Panc1 (cell line): ENCODE measurements around the gene C3orf22. TPM values are rescaled to one million over a fixed set of nuclear protein-coding genes. Genes with fewer than 3 reads are reported as not detected.

ENCODE experiments used
- ATAC-seq: fragments of 200-7000 bp; cut with Tn5 transposase; 2 replicates; pipeline ENCODE4 v1.9.1; 2020; ENCODE audit warnings: mild to moderate bottlenecking, moderate library complexity
- BruUV-seq: library from RNA; stranded (reverse); fragments of 400-500 nt; replicated peaks from 2 replicates; lab custom pipeline; 2021; lab: Mats Ljungman, UMichigan
- CTCF ChIA-PET: fragments of 300-600 bp; sonication (Branson Sonifier 250); formaldehyde crosslinking; loops from one replicate; lab custom pipeline; 2022; ENCODE audit warnings: antibody characterized with exemption; lab: Charles Lee
- POLR2A ChIA-PET: fragments of 300-600 bp; sonication (Branson Sonifier 250); formaldehyde crosslinking; loops from one replicate; lab custom pipeline; 2022; ENCODE audit warnings: antibody characterized with exemption; lab: Charles Lee
- DNase-seq: peaks from one replicate; pipeline ENCODE4 v3.0.0-alpha.2; 2010; ENCODE audit warnings: low read depth, low spot score
- H3K27ac ChIP-seq: 2 replicates; pipeline ENCODE4 v1.5.1; 2011; ENCODE audit warnings: mild to moderate bottlenecking, low read length, inconsistent platforms
- H3K27me3 ChIP-seq: fragments of 200-500 bp; sonication (Bioruptor generic); 2 replicates; pipeline ENCODE4 v1.6.0; 2014; ENCODE audit warnings: low read length, inconsistent platforms; ENCODE audit not compliant: control insufficient read depth, insufficient read depth
- H3K36me3 ChIP-seq: fragments of 200-500 bp; sonication (Bioruptor generic); 2 replicates; pipeline ENCODE4 v1.5.1; 2014; ENCODE audit warnings: inconsistent platforms, mild to moderate bottlenecking, low read length, moderate library complexity; ENCODE audit not compliant: control insufficient read depth, insufficient read depth
- H3K4me1 ChIP-seq: 2 replicates; pipeline ENCODE4 v1.5.1; 2011; ENCODE audit warnings: inconsistent platforms, mild to moderate bottlenecking, low read length, moderate library complexity; ENCODE audit not compliant: control insufficient read depth, insufficient read depth
- H3K4me3 ChIP-seq, 2 experiments: 2 replicates each; pipeline ENCODE4 v1.5.1; 2011 to 2012; ENCODE audit warnings: low read depth in 2 of 2, low read length in 2 of 2, mild to moderate bottlenecking in 2 of 2, inconsistent platforms in 1 of 2, moderate library complexity in 1 of 2
- H3K9me3 ChIP-seq: fragments of 200-500 bp; sonication (Bioruptor generic); 2 replicates; pipeline ENCODE4 v1.5.1; 2014; ENCODE audit warnings: low read depth, mild to moderate bottlenecking, inconsistent platforms, low read length, moderate library complexity; ENCODE audit not compliant: control insufficient read depth, insufficient read depth
- POLR2AphosphoS5 ChIP-seq: IDR thresholded peaks from 2 replicates; pipeline ENCODE4 v1.6.1; 2012; ENCODE audit warnings: mild to moderate bottlenecking, low read depth, low read length, moderate library complexity
- SIN3A ChIP-seq: IDR thresholded peaks from 2 replicates; pipeline ENCODE4 v1.6.1; 2012; ENCODE audit warnings: low read depth, mild to moderate bottlenecking, low read length, moderate library complexity, borderline replicate concordance; ENCODE audit not compliant: insufficient read depth
- TCF7L2 ChIP-seq: IDR thresholded peaks from 2 replicates; pipeline ENCODE4 v1.6.1; 2011; ENCODE audit warnings: mild to moderate bottlenecking, low read depth, low read length, inconsistent platforms
- in situ Hi-C: cut with HindIII; loops from 2 replicates; pipeline ENCODE4 v1.10.0; 2016; ENCODE audit warnings: low sequenced_read_pairs, low pct_unique_long_range_greater_than_20kb
- intact Hi-C: fragments of 100-400 bp; cut with micrococcal nuclease; formaldehyde crosslinking; loops from one replicate; pipeline ENCODE4 v1.10.0; 2022; ENCODE audit not compliant: unreplicated experiment
- total RNA-seq: library from RNA; stranded (reverse); gene quantifications from one replicate; pipeline ENCODE4 v1.2.1, GENCODE V29; 2021; ENCODE audit not compliant: unreplicated experiment
- TF ChIP-seq, protein P1 (sequence below): fragments of 450-650 bp; IDR thresholded peaks from 2 replicates; pipeline ENCODE4 v1.5.1; 2017; ENCODE audit warnings: mild to moderate bottlenecking
- TF ChIP-seq, protein P2 (sequence below), 2 experiments: IDR thresholded peaks; 2 replicates each; pipeline ENCODE4 v1.6.1; 2011 to 2012; ENCODE audit warnings: low read depth in 2 of 2, control low read depth in 1 of 2, low read length in 1 of 2, mild to moderate bottlenecking in 1 of 2, moderate library complexity in 1 of 2; ENCODE audit not compliant: insufficient read depth in 1 of 2

C3orf22 gene
- total RNA-seq, 1 experiment from 2014 or later: not detected

DNA sequence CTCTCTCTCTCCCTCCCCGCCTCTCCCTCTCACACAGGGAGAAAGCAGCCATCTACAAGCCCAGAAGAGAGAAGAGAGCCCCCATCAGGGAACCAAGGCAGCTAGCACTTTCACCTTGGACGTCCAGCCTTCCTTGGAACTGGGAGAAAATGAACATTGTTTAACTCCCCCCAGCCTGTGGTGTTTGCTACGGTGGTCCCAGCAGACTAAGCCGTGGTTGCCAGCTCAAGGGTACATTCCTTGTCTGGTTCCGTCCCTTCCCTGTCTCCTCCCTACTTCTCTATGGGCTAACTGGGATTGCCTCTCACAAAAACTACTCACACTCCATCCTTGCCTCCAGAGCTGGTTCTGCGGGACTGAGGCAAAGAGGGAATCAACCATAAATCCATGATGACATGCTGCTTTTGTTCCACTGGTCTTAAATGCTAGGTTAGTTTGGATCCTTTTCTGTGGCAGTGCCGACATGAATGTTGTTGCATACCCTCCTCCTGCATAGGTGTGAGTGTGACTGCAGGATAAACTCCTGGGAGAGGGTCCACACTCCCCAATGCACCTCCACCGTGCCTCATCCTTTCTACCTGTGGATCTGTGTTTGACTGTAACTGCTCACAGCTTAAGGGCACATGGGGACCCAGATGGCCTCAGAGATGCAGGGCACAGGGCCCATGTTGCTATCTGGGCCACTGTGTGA is 12.0 kb downstream of the C3orf22 start:
- no peak overlapping the region for H3K27ac ChIP-seq
- no peaks in the 10 kb centered on the region for H3K9me3 ChIP-seq
- H3K4me3 ChIP-seq: no peak overlapping the region
- intact Hi-C loops (no loop called here), in situ Hi-C loops (no loop called here)
- POLR2A ChIA-PET: no interaction called here
- no peaks in the 10 kb centered on the region for H3K36me3 ChIP-seq
- ATAC-seq (no peak), DNase-seq (no peak)
- H3K27me3 ChIP-seq: no peaks in the 10 kb centered on the region; the same call in 1 of the 2 replicates
- no peak for TF ChIP-seq SIN3A
- TF ChIP-seq TCF7L2: no peak
- TF ChIP-seq, protein P1, sequence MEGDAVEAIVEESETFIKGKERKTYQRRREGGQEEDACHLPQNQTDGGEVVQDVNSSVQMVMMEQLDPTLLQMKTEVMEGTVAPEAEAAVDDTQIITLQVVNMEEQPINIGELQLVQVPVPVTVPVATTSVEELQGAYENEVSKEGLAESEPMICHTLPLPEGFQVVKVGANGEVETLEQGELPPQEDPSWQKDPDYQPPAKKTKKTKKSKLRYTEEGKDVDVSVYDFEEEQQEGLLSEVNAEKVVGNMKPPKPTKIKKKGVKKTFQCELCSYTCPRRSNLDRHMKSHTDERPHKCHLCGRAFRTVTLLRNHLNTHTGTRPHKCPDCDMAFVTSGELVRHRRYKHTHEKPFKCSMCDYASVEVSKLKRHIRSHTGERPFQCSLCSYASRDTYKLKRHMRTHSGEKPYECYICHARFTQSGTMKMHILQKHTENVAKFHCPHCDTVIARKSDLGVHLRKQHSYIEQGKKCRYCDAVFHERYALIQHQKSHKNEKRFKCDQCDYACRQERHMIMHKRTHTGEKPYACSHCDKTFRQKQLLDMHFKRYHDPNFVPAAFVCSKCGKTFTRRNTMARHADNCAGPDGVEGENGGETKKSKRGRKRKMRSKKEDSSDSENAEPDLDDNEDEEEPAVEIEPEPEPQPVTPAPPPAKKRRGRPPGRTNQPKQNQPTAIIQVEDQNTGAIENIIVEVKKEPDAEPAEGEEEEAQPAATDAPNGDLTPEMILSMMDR: no peak
- no peak for TF ChIP-seq POLR2AphosphoS5
- TF ChIP-seq, protein P2, sequence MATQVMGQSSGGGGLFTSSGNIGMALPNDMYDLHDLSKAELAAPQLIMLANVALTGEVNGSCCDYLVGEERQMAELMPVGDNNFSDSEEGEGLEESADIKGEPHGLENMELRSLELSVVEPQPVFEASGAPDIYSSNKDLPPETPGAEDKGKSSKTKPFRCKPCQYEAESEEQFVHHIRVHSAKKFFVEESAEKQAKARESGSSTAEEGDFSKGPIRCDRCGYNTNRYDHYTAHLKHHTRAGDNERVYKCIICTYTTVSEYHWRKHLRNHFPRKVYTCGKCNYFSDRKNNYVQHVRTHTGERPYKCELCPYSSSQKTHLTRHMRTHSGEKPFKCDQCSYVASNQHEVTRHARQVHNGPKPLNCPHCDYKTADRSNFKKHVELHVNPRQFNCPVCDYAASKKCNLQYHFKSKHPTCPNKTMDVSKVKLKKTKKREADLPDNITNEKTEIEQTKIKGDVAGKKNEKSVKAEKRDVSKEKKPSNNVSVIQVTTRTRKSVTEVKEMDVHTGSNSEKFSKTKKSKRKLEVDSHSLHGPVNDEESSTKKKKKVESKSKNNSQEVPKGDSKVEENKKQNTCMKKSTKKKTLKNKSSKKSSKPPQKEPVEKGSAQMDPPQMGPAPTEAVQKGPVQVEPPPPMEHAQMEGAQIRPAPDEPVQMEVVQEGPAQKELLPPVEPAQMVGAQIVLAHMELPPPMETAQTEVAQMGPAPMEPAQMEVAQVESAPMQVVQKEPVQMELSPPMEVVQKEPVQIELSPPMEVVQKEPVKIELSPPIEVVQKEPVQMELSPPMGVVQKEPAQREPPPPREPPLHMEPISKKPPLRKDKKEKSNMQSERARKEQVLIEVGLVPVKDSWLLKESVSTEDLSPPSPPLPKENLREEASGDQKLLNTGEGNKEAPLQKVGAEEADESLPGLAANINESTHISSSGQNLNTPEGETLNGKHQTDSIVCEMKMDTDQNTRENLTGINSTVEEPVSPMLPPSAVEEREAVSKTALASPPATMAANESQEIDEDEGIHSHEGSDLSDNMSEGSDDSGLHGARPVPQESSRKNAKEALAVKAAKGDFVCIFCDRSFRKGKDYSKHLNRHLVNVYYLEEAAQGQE (IDR thresholded peaks at IDR 0.05; ENCODE audit: insufficient read depth in 1 of 2, low read depth in 2 of 2, low read length in 1 of 2): no peak
- no peaks in the 10 kb centered on the region for H3K4me1 ChIP-seq
- CTCF ChIA-PET: no interaction called here
- no TSS peak for BruUV-seq

- no peak overlapping the region for H3K27ac ChIP-seq
- TF ChIP-seq, protein P1: no peak
- TF ChIP-seq TCF7L2: no peak
- H3K27me3 ChIP-seq: no peaks in the 10 kb centered on the region; the same call in 1 of the 2 replicates
- intact Hi-C loops: no loop called here
- no peaks in the 10 kb centered on the region for H3K4me1 ChIP-seq
- ChIA-PET CTCF (no interaction called here), POLR2A (no interaction called here)
- DNase-seq (no peak), ATAC-seq (no peak)
- H3K36me3 ChIP-seq: no peaks in the 10 kb centered on the region
- H3K9me3 ChIP-seq: no peaks in the 10 kb centered on the region
- BruUV-seq: no TSS peak
- H3K4me3 ChIP-seq: no peak overlapping the region
- in situ Hi-C loops: no loop called here
Measured at GRCh38 chr3:126546013-126546412, 12.7 kb downstream of the C3orf22 start.
